Measurements from ENCODE around the gene GTF3C2. TPM values are rescaled to one million over a fixed set of nuclear protein-coding genes. Genes with fewer than 3 reads are reported as not detected.

The GTF3C2 gene
- total RNA-seq, 1 experiment from 2014 or later, result 77.7 TPM

DNA sequence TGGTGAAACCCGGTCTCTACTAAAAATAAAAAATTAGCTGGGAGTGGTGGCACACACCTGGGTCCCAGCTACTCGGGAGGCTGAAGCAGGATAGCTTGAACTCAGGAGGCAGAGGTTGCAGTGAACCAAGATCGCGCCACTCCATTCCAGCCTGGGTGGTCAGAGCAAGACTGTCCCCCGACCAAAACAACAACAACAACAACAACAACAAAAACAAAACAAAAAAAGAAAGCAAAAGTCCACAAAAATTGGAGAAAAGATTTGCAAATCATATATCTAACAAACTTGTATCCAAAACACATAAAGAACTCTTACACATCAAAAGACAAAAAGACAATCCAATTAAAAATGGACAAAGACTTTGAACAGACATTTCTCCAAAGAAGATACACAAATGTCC is 42.4 kb upstream of the GTF3C2 start:
- Histone ChIP-seq H3K4me1 (ENCODE audit: control insufficient read depth, insufficient read depth, low read length) (no peaks in the 10 kb centered on the region), H3K4me3 (ENCODE audit: low read depth in 2 of 2, low read length in 2 of 2) (no peak overlapping the region), H3K36me3 (ENCODE audit: control insufficient read depth, insufficient read depth, low read length) (no peaks in the 10 kb centered on the region), H3K27ac (ENCODE audit: low read length) (no peak overlapping the region), H3K27me3 (ENCODE audit: control insufficient read depth, insufficient read depth, low read length) (no peaks in the 10 kb centered on the region), H3K9me3 (ENCODE audit: control insufficient read depth, insufficient read depth, low read depth, low read length) (no peaks in the 10 kb centered on the region)
- CTCF ChIA-PET, result no interaction called here
- TF ChIP-seq POLR2AphosphoS5 (IDR thresholded peaks at IDR 0.05; ENCODE audit: low read depth, low read length) (no peak), SIN3A (IDR thresholded peaks at IDR 0.05; ENCODE audit: borderline replicate concordance, insufficient read depth, low read depth, low read length) (no peak), TCF7L2 (IDR thresholded peaks at IDR 0.05; ENCODE audit: low read depth, low read length) (no peak), REST (IDR thresholded peaks at IDR 0.05; ENCODE audit: insufficient read depth in 1 of 2, low read depth in 2 of 2, low read length in 1 of 2) (no peak)
- TF ChIP-seq, protein P1, sequence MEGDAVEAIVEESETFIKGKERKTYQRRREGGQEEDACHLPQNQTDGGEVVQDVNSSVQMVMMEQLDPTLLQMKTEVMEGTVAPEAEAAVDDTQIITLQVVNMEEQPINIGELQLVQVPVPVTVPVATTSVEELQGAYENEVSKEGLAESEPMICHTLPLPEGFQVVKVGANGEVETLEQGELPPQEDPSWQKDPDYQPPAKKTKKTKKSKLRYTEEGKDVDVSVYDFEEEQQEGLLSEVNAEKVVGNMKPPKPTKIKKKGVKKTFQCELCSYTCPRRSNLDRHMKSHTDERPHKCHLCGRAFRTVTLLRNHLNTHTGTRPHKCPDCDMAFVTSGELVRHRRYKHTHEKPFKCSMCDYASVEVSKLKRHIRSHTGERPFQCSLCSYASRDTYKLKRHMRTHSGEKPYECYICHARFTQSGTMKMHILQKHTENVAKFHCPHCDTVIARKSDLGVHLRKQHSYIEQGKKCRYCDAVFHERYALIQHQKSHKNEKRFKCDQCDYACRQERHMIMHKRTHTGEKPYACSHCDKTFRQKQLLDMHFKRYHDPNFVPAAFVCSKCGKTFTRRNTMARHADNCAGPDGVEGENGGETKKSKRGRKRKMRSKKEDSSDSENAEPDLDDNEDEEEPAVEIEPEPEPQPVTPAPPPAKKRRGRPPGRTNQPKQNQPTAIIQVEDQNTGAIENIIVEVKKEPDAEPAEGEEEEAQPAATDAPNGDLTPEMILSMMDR (IDR thresholded peaks at IDR 0.05), result no peak
- in situ Hi-C loops (cut with HindIII; ENCODE audit: low pct_unique_long_range_greater_than_20kb, low sequenced_read_pairs) (no loop called here), intact Hi-C loops (cut with micrococcal nuclease; ENCODE audit: unreplicated experiment) (no loop called here)
- BruUV-seq (replicated peaks), result no TSS peak
- DNase-seq (ENCODE audit: low read depth, low spot score) (no peak), ATAC-seq (no peak)
- POLR2A ChIA-PET, result no interaction called here

DNA sequence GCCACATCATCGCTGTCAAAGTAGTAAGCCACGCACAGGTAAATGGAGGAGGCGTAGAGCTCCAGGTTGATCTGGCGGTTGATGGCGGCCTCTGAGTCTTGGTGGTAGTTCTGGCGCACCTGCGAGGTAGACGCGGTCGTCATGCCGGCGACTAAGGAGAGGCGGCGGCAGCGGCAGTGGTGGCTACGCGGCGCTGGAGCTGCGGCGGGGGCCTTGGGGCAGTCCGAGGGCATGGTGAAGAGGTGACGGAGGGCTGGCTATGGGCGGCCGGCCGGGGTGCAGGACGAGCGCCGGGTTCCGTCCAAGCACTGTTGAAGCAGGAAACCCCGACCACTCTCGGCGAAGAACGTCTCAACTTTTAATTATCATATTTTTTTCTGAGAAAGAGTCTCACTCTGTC is 36.7 kb upstream of the GTF3C2 start:
- CTCF ChIA-PET, result no interaction called here
- DNase-seq (ENCODE audit: low read depth, low spot score) (no peak), ATAC-seq (no peak)
- Histone ChIP-seq H3K9me3 (ENCODE audit: control insufficient read depth, insufficient read depth, low read depth, low read length) (no peaks in the 10 kb centered on the region), H3K36me3 (ENCODE audit: control insufficient read depth, insufficient read depth, low read length) (no peaks in the 10 kb centered on the region), H3K27me3 (ENCODE audit: control insufficient read depth, insufficient read depth, low read length) (no peaks in the 10 kb centered on the region), H3K27ac (ENCODE audit: low read length) (no peak overlapping the region), H3K4me1 (ENCODE audit: control insufficient read depth, insufficient read depth, low read length) (no peaks in the 10 kb centered on the region), H3K4me3 (ENCODE audit: low read depth in 2 of 2, low read length in 2 of 2) (no peak overlapping the region)
- intact Hi-C loops (cut with micrococcal nuclease; ENCODE audit: unreplicated experiment) (no loop called here), in situ Hi-C loops (cut with HindIII; ENCODE audit: low pct_unique_long_range_greater_than_20kb, low sequenced_read_pairs) (no loop called here)
- TF ChIP-seq TCF7L2 (IDR thresholded peaks at IDR 0.05; ENCODE audit: low read depth, low read length) (no peak), SIN3A (IDR thresholded peaks at IDR 0.05; ENCODE audit: borderline replicate concordance, insufficient read depth, low read depth, low read length) (no peak), REST (IDR thresholded peaks at IDR 0.05; ENCODE audit: insufficient read depth in 1 of 2, low read depth in 2 of 2, low read length in 1 of 2) (no peak), POLR2AphosphoS5 (IDR thresholded peaks at IDR 0.05; ENCODE audit: low read depth, low read length) (no peak)
- TF ChIP-seq, protein P1 (IDR thresholded peaks at IDR 0.05), result no peak
- POLR2A ChIA-PET, result no interaction called here
- BruUV-seq (replicated peaks), result no TSS peak

All from Panc1 (cell line).